Suprapubic skin (tissue), 3 donors: ENCODE results near the gene ZC2HC1B.
"Not testable (repeated sequence)": the region's sequence is repeated elsewhere in the genome, so short reads cannot be mapped to it uniquely, and the experiment has no call there.

Experiments
- POLR2A ChIP-seq, 2 donors: fragments of 450-650 bp; IDR thresholded peaks; one replicate each; pipeline ENCODE4 v1.6.1; 2017; ENCODE audit warnings: antibody characterized with exemption in 2 of 2, mild to moderate bottlenecking in 2 of 2, moderate library complexity in 2 of 2
- TF ChIP-seq, protein P1 (sequence below), 2 donors: fragments of 200-600 bp in 1 of 2; fragments of 450-650 bp in 1 of 2; sonication (generic) in 1 of 2; IDR thresholded peaks; one replicate each; pipeline ENCODE4 v1.5.1; 2016 to 2019; ENCODE audit warnings: antibody characterized with exemption in 2 of 2, mild to moderate bottlenecking in 1 of 2, moderate library complexity in 1 of 2

DNA sequence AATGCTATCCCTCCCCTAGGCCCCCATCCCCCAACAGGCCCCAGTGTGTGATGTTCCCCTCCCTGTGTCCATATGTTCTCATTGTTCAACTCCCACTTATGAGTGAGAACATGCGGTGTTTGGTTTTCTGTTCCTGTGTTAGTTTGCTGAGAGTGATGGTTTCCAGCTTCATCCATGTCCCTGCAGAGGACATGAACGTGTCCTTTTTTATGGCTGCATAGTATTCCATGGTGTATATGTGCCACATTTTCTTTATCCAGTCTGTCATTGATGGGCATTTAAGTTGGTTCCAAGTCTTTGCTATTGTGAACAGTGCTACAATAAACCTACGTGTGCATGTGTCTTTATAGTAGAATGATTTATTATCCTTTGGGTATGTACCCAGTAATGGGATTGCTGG, 12.6 kb upstream of the ZC2HC1B start:
- TF ChIP-seq POLR2A (IDR thresholded peaks at IDR 0.05), result not testable (repeated sequence)
- TF ChIP-seq, protein P1, sequence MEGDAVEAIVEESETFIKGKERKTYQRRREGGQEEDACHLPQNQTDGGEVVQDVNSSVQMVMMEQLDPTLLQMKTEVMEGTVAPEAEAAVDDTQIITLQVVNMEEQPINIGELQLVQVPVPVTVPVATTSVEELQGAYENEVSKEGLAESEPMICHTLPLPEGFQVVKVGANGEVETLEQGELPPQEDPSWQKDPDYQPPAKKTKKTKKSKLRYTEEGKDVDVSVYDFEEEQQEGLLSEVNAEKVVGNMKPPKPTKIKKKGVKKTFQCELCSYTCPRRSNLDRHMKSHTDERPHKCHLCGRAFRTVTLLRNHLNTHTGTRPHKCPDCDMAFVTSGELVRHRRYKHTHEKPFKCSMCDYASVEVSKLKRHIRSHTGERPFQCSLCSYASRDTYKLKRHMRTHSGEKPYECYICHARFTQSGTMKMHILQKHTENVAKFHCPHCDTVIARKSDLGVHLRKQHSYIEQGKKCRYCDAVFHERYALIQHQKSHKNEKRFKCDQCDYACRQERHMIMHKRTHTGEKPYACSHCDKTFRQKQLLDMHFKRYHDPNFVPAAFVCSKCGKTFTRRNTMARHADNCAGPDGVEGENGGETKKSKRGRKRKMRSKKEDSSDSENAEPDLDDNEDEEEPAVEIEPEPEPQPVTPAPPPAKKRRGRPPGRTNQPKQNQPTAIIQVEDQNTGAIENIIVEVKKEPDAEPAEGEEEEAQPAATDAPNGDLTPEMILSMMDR (IDR thresholded peaks at IDR 0.05), result not testable (repeated sequence)
